ENCODE results near the gene RUNX1. TPM values are rescaled to one million over a fixed set of nuclear protein-coding genes. Genes with fewer than 3 reads are reported as not detected.

Gene RUNX1
- total RNA-seq, 6 experiments from 2014 or later: 2.9 to 18.3 (median 4.3) TPM

GRCh38 chr21:34930971-34931370, 118.1 kb downstream of the RUNX1 start:
- TF ChIP-seq CTCF (IDR thresholded peaks at IDR 0.05): no peak
- no peak for TF ChIP-seq POLR2A (IDR thresholded peaks at IDR 0.05)
- Histone ChIP-seq H3K9me3 (no peaks in the 10 kb centered on the region), H3K27me3 (no peaks in the 10 kb centered on the region), H3K36me3 (no peaks in the 10 kb centered on the region), H3K4me1 (peaks cover 0 to 9% (median 0%) of the 10 kb centered on the region in 4 donors), H3K27ac (no peak overlapping the region), H3K4me3 (no peak overlapping the region)
- intact Hi-C loops (cut with DNase I): no loop called here
- DNase-seq (no peak), ATAC-seq (no peak)
- WGBS (ENCODE audit: insufficient coverage, low coverage, low lambda C conversion rate, missing lambda C conversion rate): 50% methylated on average over 3 of the region's 3 CpGs

- H3K9me3 ChIP-seq: no peaks in the 10 kb centered on the region
- no peaks in the 10 kb centered on the region for H3K27me3 ChIP-seq
- no peak for DNase-seq
- H3K36me3 ChIP-seq: no peaks in the 10 kb centered on the region
- ATAC-seq: no peak
- H3K27ac ChIP-seq: no peak overlapping the region
- intact Hi-C loops (cut with DNase I): no loop called here
- H3K4me1 ChIP-seq: peaks cover 0 to 9% (median 0%) of the 10 kb centered on the region in 4 donors
- H3K4me3 ChIP-seq: no peak overlapping the region
- 90% methylated on average over 4 of the region's 4 CpGs for WGBS (ENCODE audit: insufficient coverage, low coverage, low lambda C conversion rate, missing lambda C conversion rate)
- TF ChIP-seq CTCF (IDR thresholded peaks at IDR 0.05): no peak
- no peak for TF ChIP-seq POLR2A (IDR thresholded peaks at IDR 0.05)
Measured at GRCh38 chr21:34928637-34929036, 120.5 kb downstream of the RUNX1 start.

GRCh38 chr21:34927992-34928391, 121.1 kb downstream of the RUNX1 start:
- no peaks in the 10 kb centered on the region for H3K36me3 ChIP-seq
- no peaks in the 10 kb centered on the region for H3K9me3 ChIP-seq
- no peak overlapping the region for H3K4me3 ChIP-seq
- DNase-seq (no peak), ATAC-seq (no peak)
- 79% methylated on average over 2 of the region's 2 CpGs for WGBS (ENCODE audit: insufficient coverage, low coverage, low lambda C conversion rate, missing lambda C conversion rate)
- intact Hi-C loops (cut with DNase I): no loop called here
- no peaks in the 10 kb centered on the region for H3K27me3 ChIP-seq
- TF ChIP-seq POLR2A (IDR thresholded peaks at IDR 0.05) (no peak), CTCF (IDR thresholded peaks at IDR 0.05) (no peak)
- no peak overlapping the region for H3K27ac ChIP-seq
- H3K4me1 ChIP-seq: peaks cover 0 to 9% (median 0%) of the 10 kb centered on the region in 4 donors

GRCh38 chr21:34926803-34927467, 122.2 kb downstream of the RUNX1 start:
- H3K4me1 ChIP-seq: peaks cover 0 to 9% (median 0%) of the 10 kb centered on the region in 4 donors
- no peaks in the 10 kb centered on the region for H3K36me3 ChIP-seq
- peak; percentile 63 to 89 (median 79) for ATAC-seq
- TF ChIP-seq POLR2A (IDR thresholded peaks at IDR 0.05) (no peak), CTCF (IDR thresholded peaks at IDR 0.05) (no peak)
- no peaks in the 10 kb centered on the region for H3K9me3 ChIP-seq
- H3K27me3 ChIP-seq: no peaks in the 10 kb centered on the region
- H3K27ac ChIP-seq: no peak overlapping the region
- WGBS (ENCODE audit: insufficient coverage, low coverage, low lambda C conversion rate, missing lambda C conversion rate): 45% methylated on average over 5 of the region's 6 CpGs
- intact Hi-C loops (cut with DNase I): no loop called here
- DNase-seq: no peak
- no peak overlapping the region for H3K4me3 ChIP-seq

Data from right lobe of liver (tissue), 6 donors.